Suprapubic skin (tissue), 4 donors: ENCODE results near the gene NUDT17.

Source experiments
- CTCF ChIP-seq, 2 donors: fragments of 200-600 bp in 1 of 2; fragments of 450-650 bp in 1 of 2; sonication (generic) in 1 of 2; IDR thresholded peaks; one replicate each; pipeline ENCODE4 v1.5.1; 2016 to 2019; ENCODE audit warnings: antibody characterized with exemption in 2 of 2, mild to moderate bottlenecking in 1 of 2, moderate library complexity in 1 of 2
- POLR2A ChIP-seq, 2 donors: fragments of 450-650 bp; IDR thresholded peaks; one replicate each; pipeline ENCODE4 v1.6.1; 2017; ENCODE audit warnings: antibody characterized with exemption in 2 of 2, mild to moderate bottlenecking in 2 of 2, moderate library complexity in 2 of 2
- POLR2AphosphoS5 ChIP-seq, 3 donors: sonication (generic); formaldehyde crosslinking; IDR thresholded peaks; one replicate each; pipeline ENCODE4 v1.6.1; 2017; ENCODE audit warnings: antibody characterized with exemption in 3 of 3

- no peak for TF ChIP-seq POLR2AphosphoS5 (IDR thresholded peaks at IDR 0.05)
- no peak for TF ChIP-seq POLR2A (IDR thresholded peaks at IDR 0.05)
- TF ChIP-seq CTCF (IDR thresholded peaks at IDR 0.05) = no peak
These were observed 2.4 kb downstream of the NUDT17 start for GRCh38 chr1:145847827-145848226.
